GM18498 (cell line): Measurements from ENCODE around the gene MARVELD3.
"Not testable (repeated sequence)": the region's sequence is repeated elsewhere in the genome, so short reads cannot be mapped to it uniquely, and the experiment has no call there.

ENCODE experiments used
- ATAC-seq: cut with Tn5 transposase; IDR thresholded peaks from one replicate; pipeline ENCODE4 v1.9.1; 2021; ENCODE audit warnings: mild to moderate bottlenecking, moderate library complexity; ENCODE audit not compliant: unreplicated experiment

The MARVELD3 gene

DNA sequence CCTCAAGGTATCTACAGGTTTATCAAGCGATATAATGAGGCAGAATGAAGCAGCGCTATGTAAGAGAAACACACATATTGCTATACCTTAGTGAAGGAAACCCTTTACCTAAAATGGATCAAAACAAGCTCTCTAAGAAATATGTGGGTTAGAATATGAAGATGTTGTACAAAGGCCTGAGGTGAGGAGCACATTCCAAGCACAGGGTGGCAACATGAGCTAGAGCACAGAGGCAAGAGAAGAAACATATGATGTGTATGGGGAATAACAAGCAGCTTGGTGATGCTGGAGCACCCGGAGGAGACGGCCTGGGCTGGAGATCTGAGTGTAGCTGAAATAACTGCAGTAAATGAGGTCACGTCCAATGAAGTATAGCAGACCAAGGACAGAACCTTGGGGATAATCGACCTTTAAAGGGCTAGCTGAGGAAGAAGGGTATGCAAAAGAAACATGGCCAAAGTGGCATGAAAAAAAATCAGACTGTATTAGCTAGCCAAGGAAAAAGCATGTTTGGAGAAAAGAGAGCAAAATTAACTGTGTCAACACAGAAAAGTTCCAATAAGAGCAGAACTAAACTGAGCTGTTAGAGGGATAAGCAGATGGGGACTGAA lies 44.0 kb downstream of the MARVELD3 start:
- ATAC-seq: no peak

DNA sequence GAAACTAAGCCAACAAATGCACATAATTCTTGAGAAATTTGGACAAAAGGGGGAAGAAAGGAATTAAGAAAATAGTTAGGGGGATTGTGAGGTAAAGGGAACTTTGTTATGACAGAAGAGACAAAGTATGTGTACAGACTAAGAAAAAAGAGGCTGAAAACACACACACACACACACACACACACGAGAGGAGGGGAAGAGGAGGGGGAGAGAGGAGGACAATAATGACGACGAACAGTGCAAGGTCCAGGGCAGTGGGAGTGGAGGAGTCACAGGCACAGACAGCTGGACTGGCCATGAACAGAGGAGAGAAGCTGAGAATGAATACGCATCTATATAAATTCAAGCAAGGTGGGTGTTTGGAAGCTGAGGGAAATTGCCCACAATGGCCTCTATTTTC lies 44.6 kb downstream of the MARVELD3 start:
- ATAC-seq: no peak

DNA sequence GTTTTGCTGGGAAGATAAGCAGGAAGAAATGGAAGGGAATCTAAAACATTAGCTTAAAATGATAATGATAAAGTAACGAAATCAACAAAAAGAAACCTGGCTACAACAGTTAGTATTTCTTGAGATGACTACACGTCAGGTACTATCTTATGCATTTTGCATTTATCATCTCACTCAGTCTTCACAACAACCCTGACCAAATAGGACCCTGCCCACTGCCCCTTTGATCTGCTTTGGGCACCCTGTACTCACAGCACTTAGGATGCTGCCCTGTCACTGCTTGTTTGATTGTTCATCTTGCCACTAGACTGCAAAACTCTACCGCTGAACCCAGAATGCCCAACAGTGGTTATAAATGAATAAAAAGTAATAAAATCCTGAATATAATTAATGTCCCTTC lies 45.2 kb downstream of the MARVELD3 start:
- ATAC-seq: no peak

DNA sequence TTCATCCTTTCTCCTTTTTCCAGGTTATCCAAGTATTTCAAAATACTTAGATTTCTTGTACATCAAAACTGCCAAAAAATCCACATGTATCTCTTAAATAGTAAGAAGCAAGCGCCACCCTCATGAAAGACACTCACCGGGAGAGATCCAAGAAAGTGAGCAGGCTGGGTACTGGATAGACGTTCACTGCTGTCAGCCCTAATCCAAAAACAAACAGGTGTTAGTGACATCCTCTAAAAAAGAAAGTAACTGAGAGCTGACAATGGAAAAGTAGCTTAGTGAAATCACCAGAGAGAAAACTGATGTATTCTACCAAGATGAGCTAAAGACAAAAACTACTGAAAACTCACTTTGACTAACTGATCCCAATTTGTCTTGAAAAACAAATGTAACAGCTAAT lies 46.1 kb downstream of the MARVELD3 start:
- no peak for ATAC-seq

DNA sequence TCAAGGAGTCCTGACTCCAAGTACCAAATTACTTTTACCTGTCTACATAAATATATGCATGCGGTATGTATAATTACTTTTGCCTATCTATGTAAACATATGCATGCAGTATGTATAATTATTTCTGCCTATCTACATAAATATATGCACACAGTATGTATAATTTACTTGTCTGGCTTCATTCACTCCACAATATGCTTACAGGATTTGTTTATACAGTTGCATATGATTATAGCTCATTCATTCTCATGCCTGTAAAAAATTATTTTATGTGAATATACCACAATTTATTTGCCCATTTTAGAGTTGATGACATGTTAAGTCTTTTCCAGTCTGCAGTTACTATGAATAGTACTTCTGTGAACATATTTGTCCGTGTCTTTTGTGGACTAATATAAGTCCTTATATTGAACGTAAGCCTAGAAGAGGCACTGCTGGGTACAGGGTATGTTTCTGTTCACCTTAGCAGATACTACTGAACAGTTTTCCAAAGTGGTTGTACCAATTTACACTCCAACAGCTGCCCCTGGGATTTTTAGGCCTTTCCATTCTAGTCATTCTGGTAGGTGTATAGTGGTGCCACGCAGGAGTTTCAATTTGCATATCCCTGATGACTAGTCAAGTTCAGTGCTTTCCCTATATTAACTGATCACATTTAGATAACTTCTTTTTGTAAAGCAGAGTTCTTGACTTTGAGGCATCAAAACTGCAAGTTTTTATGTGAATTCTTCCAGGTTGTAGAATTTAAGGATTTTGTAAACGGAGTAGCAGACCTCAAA lies 47.0 kb downstream of the MARVELD3 start:
- ATAC-seq: no peak

DNA sequence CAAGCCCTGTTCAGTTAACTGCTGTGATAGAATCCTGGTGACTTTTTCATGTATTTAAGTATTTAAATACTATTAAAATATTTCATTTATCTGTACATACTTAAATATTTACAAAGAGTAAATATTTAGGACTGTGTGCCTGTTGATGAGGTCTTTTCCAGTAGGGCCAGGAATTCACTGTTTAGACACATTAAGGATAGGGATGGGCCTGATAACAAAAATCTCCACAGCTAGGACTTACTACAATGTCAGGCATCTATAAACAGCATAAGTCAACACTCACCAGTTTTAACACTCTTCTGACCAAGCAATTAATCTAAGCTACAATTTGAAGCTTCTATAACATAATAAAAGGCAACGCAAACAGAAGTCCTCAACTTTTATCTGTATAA lies 47.6 kb downstream of the MARVELD3 start:
- ATAC-seq: no peak

DNA sequence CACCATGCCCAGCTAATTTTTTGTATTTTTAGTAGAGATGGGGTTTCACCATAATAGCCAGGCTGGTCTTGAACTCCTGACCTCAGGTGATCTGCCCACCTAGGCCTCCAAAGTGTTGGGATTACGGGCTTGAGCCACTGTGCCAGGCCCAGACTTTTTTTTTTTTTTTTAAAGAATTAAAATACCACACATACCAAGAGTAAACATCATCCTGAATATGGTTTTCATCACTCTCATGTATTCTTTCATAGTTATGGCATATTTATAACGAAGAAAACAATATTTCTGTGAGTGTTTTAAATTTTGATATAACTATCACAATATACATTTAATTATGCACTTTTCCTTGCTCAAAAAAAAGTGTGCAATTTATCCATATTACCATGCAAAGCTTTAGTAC lies 48.2 kb downstream of the MARVELD3 start:
- no peak for ATAC-seq

DNA sequence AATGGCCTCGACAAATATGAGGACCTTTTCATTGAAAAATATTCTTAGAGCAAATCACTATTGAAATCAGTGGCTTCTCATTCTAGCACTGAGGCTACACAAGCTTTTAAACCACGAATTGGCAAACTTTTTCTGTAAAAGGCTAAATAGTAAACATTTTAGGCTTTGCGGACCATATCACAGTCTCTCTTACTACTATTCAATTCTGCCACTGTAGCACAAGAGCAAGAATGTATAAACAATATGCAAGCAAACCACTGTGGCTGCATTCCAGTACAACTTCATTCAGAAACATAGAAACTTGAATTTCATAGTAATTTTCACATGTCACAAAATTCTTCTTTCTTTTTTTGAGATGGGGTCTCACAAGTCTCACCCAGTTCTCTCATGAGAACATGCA lies 49.4 kb downstream of the MARVELD3 start:
- no peak for ATAC-seq

DNA sequence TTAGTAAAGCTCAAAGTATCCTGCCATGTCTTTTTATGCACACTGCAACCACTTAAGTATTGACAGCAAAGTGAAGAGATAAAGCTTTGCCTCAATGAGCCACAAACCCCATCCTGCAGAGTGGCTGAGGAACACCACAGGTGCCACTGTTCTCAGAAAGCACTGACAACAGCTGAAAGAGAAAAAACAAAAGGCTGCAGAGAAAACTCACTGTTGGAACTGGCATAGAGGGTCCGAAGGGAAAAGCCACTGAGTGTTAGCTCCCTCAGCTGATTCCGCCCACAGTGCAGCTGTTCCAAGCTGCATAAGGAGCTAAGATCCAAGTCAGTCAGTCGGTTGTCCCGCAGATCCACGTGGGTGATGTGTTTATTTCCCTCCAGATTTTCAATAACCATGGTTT lies 50.3 kb downstream of the MARVELD3 start:
- ATAC-seq: no peak

DNA sequence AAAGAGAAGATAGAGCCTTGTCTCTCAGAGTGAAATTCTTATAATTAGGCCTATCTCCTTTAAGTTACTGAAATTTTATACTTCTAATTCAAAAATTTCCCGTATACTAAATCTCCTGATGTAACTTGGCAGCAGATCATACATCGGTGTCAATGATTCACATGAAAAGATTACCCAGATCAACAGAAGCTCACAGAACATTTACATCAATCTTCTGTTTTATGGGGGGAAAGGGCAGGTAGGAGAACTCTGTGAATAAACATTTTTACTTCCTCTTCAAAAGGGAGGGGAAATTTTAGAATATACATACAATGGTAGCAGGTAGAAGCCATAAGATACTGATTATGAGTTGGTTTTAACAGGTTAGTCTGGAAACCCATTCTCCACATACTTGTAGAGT lies 55.4 kb downstream of the MARVELD3 start:
- ATAC-seq: no peak

DNA sequence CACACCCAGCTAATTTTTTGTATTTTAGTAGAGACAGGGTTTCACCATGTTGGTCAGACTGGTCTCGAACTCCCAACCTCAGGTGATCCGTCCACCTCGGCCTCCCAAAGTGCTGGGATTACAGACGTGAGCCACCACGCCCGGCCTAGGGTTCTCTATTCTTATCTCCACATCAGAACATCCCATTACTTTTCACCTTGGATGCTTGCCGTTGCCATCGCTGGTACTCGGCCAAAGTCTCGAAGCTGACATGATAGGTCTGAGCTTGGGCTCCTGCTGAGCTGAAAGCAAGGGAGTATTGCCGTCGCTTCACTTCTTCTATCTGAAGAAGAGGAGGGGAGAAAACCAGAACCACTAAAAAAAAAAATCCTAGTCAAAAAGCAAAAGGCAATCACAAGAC lies 58.3 kb downstream of the MARVELD3 start:
- not testable (repeated sequence) for ATAC-seq
